Colonic mucosa (tissue), 4 donors: ENCODE results near the gene C1orf210. TPM values are rescaled to one million over a fixed set of nuclear protein-coding genes. Genes with fewer than 3 reads are reported as not detected.

Source experiments
- DNase-seq: peaks from one replicate; pipeline ENCODE4 v3.0.0-alpha.2; 2020
- H3K27ac ChIP-seq: fragments of 200-600 bp; one replicate; pipeline ENCODE4 v1.8.0; 2021
- H3K27me3 ChIP-seq: fragments of 200-600 bp; one replicate; pipeline ENCODE4 v1.8.0; 2021
- H3K36me3 ChIP-seq: fragments of 200-600 bp; one replicate; pipeline ENCODE4 v1.8.0; 2021
- H3K4me1 ChIP-seq: fragments of 200-600 bp; one replicate; pipeline ENCODE4 v1.8.0; 2021; ENCODE audit warnings: mild to moderate bottlenecking
- H3K4me3 ChIP-seq: fragments of 200-600 bp; one replicate; pipeline ENCODE4 v1.8.0; 2021
- H3K9ac ChIP-seq, 2 donors: one replicate each; pipeline ENCODE4 v1.7.0; 2013; ENCODE audit warnings: control low read depth in 2 of 2, low read depth in 2 of 2, low read length in 2 of 2
- H3K9me3 ChIP-seq: fragments of 200-600 bp; one replicate; pipeline ENCODE4 v1.8.0; 2021
- intact Hi-C: fragments of 100-400 bp; cut with DNase I; formaldehyde crosslinking; loops from one replicate; pipeline ENCODE4 v1.14.1; 2022
- total RNA-seq, 2 donors: library from RNA; stranded (reverse); fragmentation: NEBNext Ultra II Directional in 1 of 2; extraction: Animal tissue kit (Norgen Biotek cat#: 25700) in 1 of 2; gene quantifications; one replicate each; pipeline ENCODE4 v1.2.1, GENCODE V29; 2021
- TF ChIP-seq, protein P1 (sequence below): fragments of 200-600 bp; IDR thresholded peaks from one replicate; pipeline ENCODE4 v1.8.0; 2022; ENCODE audit warnings: antibody characterized with exemption, mild to moderate bottlenecking
- donor health status: healthy.
- donor health status: DM: no; HTN: no; CAD: no.
- donor health status: DM: no; HTN: no; CAD: no.

Gene C1orf210
- total RNA-seq, 2 donors from 2014 or later = 67.4 to 94.3 TPM

- Histone ChIP-seq H3K9ac (peak overlapping the region; percentile 72 to 89), H3K9me3 (no peaks in the 10 kb centered on the region), H3K27me3 (no peaks in the 10 kb centered on the region), H3K4me3 (peak overlapping the region; percentile 36), H3K36me3 (no peaks in the 10 kb centered on the region), H3K27ac (peak overlapping the region; percentile 80), H3K4me1 (no peaks in the 10 kb centered on the region)
- peak; percentile 95 for DNase-seq
- TF ChIP-seq, protein P1, sequence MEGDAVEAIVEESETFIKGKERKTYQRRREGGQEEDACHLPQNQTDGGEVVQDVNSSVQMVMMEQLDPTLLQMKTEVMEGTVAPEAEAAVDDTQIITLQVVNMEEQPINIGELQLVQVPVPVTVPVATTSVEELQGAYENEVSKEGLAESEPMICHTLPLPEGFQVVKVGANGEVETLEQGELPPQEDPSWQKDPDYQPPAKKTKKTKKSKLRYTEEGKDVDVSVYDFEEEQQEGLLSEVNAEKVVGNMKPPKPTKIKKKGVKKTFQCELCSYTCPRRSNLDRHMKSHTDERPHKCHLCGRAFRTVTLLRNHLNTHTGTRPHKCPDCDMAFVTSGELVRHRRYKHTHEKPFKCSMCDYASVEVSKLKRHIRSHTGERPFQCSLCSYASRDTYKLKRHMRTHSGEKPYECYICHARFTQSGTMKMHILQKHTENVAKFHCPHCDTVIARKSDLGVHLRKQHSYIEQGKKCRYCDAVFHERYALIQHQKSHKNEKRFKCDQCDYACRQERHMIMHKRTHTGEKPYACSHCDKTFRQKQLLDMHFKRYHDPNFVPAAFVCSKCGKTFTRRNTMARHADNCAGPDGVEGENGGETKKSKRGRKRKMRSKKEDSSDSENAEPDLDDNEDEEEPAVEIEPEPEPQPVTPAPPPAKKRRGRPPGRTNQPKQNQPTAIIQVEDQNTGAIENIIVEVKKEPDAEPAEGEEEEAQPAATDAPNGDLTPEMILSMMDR = no peak
- intact Hi-C loops = no loop called here
Observed at GRCh38 chr1:43270421-43271095, 14.8 kb downstream of the C1orf210 start.

- DNase-seq = peak; percentile 86
- no peaks in the 10 kb centered on the region for H3K36me3 ChIP-seq
- peak within 1 kb of the TSS; percentile 36 for H3K4me3 ChIP-seq
- intact Hi-C loops = no loop called here
- peak within 1 kb of the TSS; percentile 72 to 89 for H3K9ac ChIP-seq
- no peaks in the 10 kb centered on the region for H3K27me3 ChIP-seq
- H3K27ac ChIP-seq = peak within 1 kb of the TSS; percentile 80
- TF ChIP-seq, protein P1 = no peak
- H3K9me3 ChIP-seq = no peaks in the 10 kb centered on the region
- no peaks in the 10 kb centered on the region for H3K4me1 ChIP-seq
Observed at GRCh38 chr1:43269627-43270375, 15.6 kb downstream of the C1orf210 start, which contains the start of gene TMEM125. Gene TMEM125 (plus strand): TSS chr1:43269983. CDS start chr1:43272723, 2,740 bp downstream.

DNA sequence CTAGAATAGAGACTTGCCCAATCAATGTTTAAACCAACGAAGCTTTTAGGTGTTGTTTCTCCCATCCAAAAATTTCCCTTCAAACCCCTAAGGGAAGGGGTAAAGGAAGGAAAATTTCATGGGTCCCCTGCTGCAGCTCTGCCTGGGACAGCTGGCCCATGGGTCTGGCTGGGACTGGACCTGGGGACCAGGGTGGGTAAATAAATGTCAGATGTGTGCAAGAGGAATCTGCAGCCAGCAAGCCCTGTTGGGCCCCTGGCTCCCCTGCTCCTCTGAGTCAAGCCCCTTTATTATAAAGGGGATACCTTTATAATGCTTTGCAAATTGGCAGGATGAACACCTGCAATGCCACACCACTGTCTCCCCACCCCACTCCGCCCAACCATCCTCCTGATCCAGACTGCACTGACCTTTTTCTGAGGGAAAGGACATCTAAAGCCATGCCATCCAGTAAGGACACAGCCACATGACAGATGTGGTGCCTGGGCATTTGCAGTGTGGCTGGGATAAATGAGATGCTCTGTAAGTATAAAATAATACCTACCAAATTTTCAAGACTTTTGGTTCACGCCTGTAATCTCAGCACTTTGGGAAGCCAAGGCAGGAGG, 17.5 kb downstream of the C1orf210 start:
- no peaks in the 10 kb centered on the region for H3K9me3 ChIP-seq
- no peak for DNase-seq
- peak overlapping the region in 1 of 2 donors; percentile 34 for H3K9ac ChIP-seq
- H3K36me3 ChIP-seq = no peaks in the 10 kb centered on the region
- TF ChIP-seq, protein P1 = no peak
- no peaks in the 10 kb centered on the region for H3K4me1 ChIP-seq
- no peaks in the 10 kb centered on the region for H3K27me3 ChIP-seq
- no peak overlapping the region for H3K27ac ChIP-seq
- intact Hi-C loops = no loop called here
- no peak overlapping the region for H3K4me3 ChIP-seq

GRCh38 chr1:43267291-43267805, 18.0 kb downstream of the C1orf210 start:
- Histone ChIP-seq H3K27ac (no peak overlapping the region), H3K9ac (no peak overlapping the region)
- DNase-seq = no peak

GRCh38 chr1:43266881-43267280, 18.5 kb downstream of the C1orf210 start:
- Histone ChIP-seq H3K4me3 (no peak overlapping the region), H3K27ac (no peak overlapping the region), H3K4me1 (no peaks in the 10 kb centered on the region), H3K36me3 (no peaks in the 10 kb centered on the region), H3K9me3 (no peaks in the 10 kb centered on the region), H3K27me3 (no peaks in the 10 kb centered on the region), H3K9ac (no peak overlapping the region)
- intact Hi-C loops = no loop called here
- TF ChIP-seq, protein P1 = no peak
- DNase-seq = no peak

More at GRCh38 chr1:43267291-43267805, 18.0 kb downstream of the C1orf210 start:
- Histone ChIP-seq H3K36me3 (no peaks in the 10 kb centered on the region), H3K4me1 (no peaks in the 10 kb centered on the region), H3K4me3 (no peak overlapping the region), H3K27me3 (no peaks in the 10 kb centered on the region), H3K9me3 (no peaks in the 10 kb centered on the region)
- TF ChIP-seq, protein P1 = no peak
- intact Hi-C loops = no loop called here
